Stimulated activated CD4-positive, alpha-beta T cell treated with anti-CD3 and anti-CD28 coated beads, TNF-alpha, amount 100 ng/mL, for 48 hours (primary cell): Measurements from ENCODE around the gene GNB3.
A peak's percentile ranks its signal among the peaks of the same experiment; 100 is the strongest.
"Not testable (repeated sequence)": the region's sequence is repeated elsewhere in the genome, so short reads cannot be mapped to it uniquely, and the experiment has no call there.

Experiments used
- DNase-seq, 3 donors: peaks; one replicate each; pipeline ENCODE4 v3.0.0-alpha.2; 2020; ENCODE audit warnings: low read depth in 3 of 3

Gene GNB3

DNA sequence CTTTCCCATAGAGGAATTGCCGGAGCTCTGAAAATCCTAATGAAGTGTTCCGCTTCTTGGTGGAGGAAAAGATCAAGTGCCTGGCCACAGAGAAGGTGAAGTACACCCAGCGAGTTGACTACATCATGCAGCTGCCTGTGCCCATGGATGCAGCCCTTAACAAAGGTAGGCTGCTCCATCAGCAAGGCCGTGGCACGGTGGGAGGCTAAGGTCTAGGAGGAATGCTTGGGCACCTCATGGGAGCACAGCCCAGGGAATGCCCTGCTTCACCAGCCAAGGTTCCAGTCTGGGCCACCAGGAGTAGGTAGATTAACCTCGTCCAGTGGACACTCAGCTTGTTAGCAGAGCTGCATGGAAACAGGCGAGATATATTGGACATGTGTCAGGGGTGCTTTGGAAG lies 20.2 kb downstream of the GNB3 start:
- DNase-seq, result no peak

DNA sequence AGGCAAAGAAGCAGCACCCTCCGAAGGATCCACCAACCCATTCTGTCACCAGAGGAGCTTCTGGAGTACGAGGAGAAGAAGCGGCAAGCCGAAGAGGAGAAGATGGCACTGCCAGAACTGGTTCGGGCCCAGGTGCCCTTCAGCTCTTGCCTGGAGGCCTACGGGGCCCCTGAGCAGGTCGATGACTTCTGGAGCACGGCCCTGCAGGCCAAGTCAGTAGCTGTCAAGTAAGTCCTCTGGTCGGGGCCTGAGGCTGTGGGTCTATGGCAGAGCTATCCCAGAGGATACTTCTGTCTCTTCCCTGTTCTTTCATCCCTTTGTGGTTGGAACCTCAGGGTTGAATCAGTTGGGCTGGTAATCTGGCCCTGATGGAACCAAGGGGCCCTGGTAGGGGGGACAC lies 20.7 kb downstream of the GNB3 start:
- no peak for DNase-seq

DNA sequence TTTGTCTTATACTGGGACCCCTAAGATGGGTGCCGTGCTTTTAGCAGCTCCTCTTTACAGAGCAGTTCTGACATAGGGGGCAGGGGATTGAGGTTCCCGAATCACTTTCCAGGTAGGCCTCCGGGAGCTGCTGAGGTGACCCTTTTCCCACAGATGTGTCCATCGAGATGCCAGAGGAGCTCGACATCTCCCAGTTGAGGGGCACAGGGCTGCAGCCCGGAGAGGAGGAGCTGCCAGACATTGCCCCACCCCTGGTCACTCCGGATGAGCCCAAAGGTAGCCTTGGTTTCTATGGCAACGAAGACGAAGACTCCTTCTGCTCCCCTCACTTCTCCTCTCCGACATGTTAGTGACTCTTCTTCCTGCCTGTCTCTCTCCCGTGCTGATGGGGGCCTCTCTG lies 22.3 kb downstream of the GNB3 start:
- no peak for DNase-seq

DNA sequence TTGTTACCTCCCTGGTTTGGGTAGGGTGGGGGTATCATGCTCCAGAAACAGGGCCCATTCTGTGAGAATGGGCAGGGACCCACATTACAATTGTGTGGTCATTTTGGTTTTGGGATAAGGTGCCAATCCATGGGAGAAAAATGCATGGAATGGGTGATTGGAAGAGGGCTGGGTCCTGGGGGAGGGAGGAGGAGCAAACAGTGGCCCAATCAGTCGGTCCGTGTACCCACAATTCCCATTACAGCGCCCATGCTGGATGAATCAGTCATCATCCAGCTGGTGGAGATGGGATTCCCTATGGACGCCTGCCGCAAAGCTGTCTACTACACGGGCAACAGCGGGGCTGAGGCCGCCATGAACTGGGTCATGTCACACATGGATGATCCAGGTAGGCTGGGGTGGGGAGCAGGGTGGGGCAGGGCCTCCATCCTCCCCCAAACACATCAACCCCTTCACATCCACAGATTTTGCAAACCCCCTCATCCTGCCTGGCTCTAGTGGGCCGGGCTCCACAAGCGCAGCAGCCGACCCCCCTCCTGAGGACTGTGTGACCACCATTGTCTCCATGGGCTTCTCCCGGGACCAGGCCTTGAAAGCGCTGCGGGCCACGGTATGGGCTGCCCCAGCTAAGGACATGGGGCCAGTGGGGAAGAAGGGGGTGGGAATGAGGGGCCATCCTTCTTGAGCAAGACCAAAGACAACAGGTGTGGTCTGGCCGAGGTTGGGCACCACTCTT lies 23.0 kb downstream of the GNB3 start:
- DNase-seq, result no peak

DNA sequence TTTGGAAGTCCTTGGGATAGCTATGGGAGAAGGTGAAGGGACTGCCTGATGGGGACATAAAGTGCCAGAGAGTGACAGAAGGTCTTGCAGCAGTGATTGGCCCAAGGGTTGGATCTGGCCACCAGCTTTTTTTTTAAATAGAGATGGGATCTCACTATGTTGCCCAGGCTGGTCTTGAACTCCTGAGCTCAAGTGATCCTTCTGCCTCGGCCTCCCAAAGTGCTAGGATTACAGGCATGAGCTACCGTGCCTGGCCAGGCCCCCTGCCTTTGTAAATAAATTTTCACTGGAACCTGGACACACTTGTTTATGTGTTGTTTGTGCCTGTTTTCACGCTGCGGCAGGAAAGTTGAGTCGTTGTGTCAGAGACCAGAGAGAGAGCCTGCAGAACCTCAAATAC lies 24.6 kb downstream of the GNB3 start:
- DNase-seq, result not testable (repeated sequence)

DNA sequence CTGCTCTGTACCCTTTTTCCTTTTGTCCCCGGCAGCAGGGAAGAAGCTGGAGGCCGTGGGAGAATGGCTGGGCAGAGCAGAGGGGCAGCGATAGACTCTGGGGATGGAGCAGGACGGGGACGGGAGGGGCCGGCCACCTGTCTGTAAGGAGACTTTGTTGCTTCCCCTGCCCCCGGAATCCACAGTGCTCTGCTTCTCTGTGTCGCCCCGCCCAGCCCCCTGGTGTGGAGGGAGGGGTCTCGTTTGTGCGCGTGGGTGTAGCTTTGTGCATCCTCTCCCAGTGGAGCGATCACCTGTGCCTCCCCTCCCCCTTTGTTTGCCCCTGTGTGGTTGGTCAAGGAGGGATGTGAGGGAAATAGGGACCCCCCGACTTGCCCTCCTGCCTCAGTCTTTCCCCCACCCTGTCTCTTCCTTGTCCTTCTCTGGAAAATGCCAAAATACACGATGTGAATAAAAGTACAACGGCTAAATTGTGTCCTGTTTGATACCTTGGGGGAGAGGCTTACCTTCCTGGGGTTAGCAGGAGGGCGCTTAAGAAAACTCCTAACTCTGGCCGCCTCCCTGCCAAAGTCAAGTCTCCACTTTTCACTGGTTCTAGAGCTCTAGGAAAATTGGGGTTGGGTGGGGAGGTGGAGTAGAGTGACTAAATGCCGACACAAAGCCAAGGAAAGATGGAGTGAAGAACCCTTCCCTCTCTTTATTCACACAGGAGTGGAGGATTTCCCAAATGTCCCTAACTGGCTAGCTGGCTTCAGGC lies 25.6 kb downstream of the GNB3 start:
- no peak for DNase-seq

DNA sequence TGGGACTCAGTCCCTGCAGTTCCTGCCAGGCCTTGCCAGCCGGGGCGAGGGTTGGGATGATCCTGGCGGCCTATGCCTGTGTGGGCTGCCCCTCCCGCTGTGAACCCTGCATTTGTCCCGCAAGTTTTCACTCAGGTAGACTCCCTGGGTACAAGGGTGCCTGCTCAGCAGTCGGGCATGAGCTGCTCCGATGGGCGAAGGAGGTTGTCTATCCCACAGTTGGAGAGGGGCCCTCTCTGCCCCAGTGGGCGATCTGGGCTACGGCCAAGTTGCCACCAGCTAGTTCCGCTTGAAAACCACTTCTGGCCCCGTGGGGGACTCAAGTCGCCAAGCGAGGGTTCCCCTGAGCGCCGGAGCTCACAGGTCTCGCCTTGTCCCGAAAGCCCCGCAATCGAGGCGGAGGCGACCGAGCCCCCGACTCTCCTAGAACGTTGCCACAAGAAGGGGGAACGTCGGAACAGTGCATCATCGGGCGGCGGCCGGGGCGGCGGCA lies 26.2 kb downstream of the GNB3 start:
- DNase-seq, result no peak

DNA sequence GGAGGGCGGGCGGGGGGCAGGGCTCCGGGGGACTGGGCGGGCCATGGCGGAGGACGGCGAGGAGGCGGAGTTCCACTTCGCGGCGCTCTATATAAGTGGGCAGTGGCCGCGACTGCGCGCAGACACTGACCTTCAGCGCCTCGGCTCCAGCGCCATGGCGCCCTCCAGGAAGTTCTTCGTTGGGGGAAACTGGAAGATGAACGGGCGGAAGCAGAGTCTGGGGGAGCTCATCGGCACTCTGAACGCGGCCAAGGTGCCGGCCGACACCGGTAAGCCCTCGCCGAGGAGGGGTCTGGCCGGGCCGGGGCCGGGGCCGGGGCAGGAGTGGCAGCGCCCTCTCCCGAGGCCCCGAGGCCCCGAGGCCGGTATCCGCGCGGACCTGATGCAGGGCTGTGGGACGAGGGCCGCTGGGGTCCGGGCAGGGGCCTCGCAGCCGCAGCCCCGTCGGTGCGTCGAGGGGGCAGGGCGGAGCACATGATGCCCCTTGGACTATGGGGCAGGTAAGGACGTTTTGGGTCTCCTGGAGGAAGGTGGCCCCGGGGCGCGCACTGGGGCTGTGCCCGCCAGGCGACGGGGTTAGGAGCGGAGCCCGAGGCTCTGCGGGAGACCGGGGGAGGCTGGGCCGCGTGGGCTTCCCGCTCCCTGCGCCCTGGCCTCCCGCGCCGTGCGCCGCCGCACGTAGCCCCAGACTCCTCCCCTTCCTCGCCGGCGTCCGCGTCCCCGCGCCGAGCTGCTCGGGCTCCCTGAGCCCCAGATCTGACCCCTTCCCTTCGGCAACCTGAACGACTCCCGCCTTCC lies 26.9 kb downstream of the GNB3 start, which contains the start of gene TPI1:
Gene TPI1 (plus strand): TSS at position 119 of the 798 bp plus-strand sequence. CDS start 36 bp downstream, at position 155.
- peak; percentile 61 to 82 (median 68) for DNase-seq

DNA sequence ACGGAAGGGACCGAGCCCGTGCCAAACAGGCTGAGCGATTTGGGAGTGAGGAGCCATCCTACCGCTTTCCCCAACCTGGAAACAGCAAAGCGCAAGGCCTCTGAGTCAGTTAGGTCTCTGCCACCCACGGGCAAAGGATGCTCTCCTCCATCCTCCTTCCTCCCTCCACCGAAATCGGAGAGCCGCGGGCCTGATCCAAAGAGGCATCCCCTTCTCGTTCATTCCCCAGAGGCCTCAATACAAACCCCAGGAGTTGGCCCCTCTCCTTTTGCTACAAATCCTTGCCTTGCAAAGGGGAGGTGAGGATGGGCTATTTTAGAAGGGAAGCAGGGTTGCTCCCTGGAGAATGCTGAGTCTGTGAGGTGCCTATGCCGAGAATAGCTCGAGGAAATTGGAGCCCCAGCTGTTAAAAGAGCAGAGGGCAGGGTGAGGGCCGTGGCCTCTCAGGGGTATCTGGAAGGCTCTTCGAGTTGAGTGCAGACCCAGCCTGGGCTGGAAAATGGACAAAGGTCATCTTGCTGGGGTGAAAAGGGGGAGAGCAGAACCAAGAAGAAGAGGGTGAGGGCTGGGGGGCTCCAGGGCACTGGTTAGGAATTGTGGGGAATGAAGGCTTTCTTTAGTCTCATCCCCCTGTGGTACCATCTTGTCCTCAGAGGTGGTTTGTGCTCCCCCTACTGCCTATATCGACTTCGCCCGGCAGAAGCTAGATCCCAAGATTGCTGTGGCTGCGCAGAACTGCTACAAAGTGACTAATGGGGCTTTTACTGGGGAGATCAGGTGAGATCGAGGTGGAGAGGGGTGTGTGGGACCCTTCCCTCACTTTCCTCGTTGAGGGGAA lies 27.7 kb downstream of the GNB3 start:
- no peak for DNase-seq

DNA sequence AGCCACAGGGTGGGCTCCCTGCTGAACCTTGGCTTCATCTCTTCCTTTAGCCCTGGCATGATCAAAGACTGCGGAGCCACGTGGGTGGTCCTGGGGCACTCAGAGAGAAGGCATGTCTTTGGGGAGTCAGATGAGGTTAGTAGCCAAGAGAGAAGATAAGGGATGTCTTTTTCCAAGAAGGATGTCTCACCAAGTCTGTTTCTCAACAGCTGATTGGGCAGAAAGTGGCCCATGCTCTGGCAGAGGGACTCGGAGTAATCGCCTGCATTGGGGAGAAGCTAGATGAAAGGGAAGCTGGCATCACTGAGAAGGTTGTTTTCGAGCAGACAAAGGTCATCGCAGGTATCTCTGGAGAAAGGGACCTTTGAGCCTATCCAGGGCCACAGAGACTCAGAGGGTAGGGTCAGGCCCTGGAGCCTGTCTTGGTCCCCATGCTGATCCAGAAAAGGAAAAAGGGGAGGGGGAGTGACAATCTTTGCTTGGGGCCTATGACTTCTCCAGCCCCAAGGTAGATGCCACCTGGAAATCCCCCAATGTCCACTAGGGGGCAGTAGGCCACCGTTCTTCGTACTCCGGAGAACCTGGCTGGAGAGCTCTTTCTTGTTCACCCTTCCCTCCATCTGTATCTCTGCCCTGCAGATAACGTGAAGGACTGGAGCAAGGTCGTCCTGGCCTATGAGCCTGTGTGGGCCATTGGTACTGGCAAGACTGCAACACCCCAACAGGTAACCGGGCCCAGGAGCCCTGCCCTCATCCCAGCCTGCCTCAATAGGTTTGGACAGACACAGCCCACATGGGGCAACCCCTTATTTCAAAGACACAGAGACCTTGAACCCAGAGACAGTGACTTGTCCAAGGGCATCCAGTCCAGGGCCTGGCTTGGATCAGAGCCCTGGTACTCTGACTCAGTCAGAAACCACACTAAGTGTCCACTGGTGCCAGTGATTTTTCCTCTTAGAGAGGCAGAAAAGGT lies 28.6 kb downstream of the GNB3 start:
- peak; percentile 71 to 77 (median 77) for DNase-seq

DNA sequence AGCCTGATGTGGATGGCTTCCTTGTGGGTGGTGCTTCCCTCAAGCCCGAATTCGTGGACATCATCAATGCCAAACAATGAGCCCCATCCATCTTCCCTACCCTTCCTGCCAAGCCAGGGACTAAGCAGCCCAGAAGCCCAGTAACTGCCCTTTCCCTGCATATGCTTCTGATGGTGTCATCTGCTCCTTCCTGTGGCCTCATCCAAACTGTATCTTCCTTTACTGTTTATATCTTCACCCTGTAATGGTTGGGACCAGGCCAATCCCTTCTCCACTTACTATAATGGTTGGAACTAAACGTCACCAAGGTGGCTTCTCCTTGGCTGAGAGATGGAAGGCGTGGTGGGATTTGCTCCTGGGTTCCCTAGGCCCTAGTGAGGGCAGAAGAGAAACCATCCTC lies 29.6 kb downstream of the GNB3 start:
- DNase-seq, result not testable (repeated sequence)

DNA sequence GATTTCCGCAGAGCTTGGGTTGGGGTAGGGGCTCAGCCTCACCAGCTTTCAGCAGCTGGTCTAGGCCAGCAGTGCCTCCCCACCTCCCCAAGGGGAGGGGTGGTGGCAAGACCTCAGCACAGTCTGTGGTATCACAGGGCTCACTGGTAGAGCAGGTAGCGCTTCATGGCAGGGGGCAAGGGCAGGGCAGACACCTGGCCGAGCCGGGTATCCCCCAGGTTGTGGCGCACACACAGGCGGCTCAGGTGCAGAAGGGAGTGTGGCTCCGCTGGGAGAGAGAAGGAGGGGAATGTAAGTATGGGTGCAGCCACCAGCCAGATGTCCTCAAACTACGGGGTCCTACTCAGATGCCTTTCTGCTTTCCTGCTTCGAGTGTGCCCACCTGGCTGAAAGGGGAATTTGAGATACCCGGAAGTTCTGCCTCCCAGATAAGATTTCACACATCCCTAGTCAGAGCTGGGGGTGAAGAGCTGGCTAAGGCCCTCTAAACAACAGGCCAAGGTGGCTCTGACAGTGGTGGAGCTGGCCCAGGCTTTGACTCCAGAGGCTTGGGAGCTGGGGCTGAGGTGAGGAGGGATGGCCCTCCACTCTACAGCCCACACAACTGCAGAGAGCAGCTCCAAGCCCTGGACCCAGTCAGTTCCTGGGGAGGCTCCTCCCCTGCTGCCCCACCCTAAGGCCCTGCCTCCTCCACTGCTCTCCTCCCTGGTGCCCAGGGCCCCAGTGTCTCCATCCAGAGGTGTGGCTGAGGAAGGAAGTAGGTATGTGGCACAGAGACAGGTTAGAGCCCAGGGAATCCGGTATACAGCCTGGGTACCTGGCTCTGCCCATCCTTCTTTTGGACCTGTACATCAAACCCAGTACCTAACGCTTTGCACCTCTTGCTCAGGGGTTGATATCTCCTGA lies 30.6 kb downstream of the GNB3 start:
- peak in 1 of 3 donors; percentile 30 for DNase-seq

DNA sequence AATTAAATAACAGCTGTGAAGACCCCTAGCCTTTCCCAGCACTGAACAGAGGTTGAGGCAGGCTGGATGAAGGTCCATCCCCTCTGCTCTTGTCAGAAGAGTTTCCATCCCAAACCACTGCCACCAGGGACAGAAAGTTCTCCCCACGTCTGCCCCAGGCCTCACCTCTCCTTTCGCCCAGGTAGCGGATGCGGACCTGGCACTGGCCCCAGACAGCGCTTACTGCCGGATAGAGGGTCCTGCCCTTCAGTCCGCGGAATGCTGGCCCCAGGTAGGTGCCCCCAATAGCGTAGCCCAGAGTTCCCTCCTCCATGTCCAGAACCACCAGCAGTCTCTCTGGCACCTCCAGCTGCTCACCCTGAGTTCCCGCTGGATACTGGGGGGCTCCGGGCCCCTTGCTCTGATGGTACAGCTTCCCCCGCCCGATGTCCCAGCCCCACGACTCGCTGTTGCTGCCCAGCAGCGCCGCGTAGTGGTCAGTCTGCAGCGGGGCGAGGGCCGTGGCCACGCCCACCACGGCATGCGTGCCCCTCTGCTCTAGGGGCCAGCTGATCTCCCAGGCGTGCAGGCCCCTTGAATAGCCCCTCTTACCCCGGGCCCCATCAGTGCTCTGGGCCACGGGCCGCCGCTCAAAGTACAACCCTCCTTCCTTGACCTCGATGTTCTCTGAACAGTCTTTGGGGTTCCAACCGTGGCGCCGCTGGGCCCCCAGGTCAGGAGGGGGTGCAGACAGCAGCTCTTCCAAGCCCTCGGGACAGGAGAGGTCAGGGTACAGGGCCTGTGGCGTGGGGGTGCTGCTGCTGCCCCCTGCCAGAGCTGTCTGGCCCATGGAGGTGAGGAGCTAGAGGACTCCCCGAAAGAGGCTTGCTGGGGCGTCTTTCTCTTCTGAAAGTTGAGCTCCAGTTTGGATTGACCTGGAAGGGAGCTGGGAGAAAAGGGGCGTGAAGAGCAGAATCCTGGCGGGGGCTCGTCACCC lies 31.6 kb downstream of the GNB3 start:
- DNase-seq, result peak; percentile 67 to 81 (median 69)

DNA sequence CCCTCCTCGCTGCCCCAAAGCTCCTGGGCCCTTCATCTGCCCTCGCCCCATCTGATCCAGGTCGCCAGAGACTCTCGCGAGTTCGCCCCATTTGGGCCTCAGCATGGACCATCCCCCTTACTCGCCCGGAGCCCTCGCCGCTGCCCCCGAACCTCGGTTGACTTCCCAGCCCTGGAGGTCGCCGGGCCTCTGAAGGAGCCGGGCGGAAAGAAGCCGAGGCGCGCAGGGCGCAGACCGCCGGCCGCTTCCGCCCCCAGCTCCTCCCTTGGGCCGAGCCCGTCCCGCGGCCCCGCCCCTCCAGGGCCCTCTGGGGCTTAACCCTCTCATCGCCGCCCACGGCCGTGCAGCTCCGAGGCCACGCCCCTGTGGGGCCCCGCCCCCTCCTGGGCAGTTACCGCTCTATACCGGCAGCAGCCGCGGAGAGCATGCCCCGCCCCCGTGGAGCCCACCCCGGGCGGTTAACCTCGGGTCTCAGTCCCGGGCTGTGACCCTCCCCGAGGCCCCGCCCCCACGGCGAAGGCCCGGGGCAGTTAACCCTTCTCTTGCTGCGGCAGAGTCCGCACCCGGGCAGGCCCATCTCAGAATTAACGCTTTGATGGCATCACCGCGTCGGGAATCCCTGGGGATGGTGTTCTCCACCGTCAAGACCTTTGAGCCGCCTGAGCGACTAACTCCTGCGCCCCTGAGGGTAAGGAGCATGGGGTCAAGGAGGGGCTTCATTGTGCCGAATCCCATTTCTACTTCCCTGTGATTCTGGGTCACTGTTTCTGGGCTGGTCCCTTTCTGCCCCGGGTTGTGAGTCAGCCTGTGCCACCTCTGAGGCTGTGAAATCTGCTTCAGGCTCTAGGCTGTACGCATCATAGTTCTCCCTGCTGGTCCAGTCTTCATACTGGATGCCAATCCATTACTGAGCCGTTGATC lies 32.6 kb downstream of the GNB3 start, which contains the start of gene SPSB2:
Gene SPSB2 (minus strand): TSS at position 210 of the 921 bp plus-strand sequence. CDS start 402 bp downstream, outside the sequence.
- DNase-seq, result peak; percentile 97 to 99 (median 98)

DNA sequence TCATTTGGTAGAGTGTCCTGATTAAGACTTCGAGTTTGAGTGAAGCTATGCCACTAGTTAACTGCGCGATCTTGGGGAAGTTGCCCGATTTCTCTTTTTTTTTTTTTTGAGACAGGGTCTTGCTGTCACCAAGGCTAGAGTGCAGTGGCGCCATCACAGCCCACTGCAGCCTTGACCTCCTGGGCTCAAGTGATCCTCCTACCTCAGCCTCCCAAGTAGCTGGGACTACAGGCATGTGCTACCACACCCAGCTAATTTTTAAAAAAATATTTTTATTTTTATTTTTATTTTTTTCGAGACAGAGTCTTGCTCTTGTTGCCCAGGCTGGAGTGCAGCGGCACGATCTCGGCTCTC lies 33.3 kb downstream of the GNB3 start:
- DNase-seq, result not testable (repeated sequence)

DNA sequence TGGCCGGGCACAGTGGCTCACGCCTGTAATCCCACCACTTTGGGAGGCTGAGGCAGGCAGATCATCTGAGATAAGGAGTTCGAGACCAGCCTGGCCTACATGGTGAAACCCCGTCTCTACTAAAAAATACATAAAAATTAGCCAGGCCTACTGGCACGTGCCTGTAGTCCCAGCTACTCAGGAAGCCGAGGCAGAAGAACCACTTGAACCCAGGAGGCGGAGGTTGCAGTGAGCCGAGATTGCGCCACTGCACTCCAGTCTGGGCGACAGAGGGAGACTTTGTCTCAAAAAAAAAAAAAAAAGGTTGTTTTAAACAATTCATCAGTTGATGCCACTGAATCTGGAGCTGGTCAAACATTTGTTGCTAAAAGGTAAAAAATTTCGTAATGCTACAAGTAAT lies 39.1 kb downstream of the GNB3 start:
- DNase-seq, result not testable (repeated sequence)

DNA sequence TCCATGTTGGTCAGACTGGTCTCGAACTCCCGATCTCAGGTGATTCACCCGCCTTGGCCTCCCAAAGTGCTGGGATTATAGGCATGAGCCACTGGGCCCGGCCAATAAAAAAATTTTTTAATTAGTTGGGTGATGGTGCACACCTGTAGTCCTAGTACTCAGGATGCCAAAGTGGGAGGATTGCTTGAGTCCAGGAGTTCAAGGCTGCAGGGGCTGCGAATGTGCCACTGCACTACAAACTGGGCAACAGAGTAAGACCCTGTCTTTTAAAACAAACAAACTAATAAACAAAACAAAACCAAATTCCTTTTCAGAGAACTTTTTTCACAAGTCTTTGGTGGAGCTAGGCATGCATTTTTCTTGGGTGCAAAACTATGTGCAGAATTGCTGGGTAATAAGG lies 42.5 kb downstream of the GNB3 start:
- DNase-seq, result no peak
